ENCODE data around the gene WDR59. TPM values are rescaled to one million over a fixed set of nuclear protein-coding genes. Genes with fewer than 3 reads are reported as not detected.

Gene WDR59
- total RNA-seq, 2 donors from 2014 or later: 28.8 to 36.8 TPM

GRCh38 chr16:74939688-74940087 lies 45.2 kb downstream of the WDR59 start:
- H3K9me3 ChIP-seq: no peaks in the 10 kb centered on the region
- DNase-seq (ENCODE audit: low spot score) (no peak), ATAC-seq (ENCODE audit: insufficient number of reproducible peaks, low FRiP score, low read depth) (no peak)
- H3K4me1 ChIP-seq (ENCODE audit: control insufficient read depth in 1 of 2, low read depth in 2 of 2): no peaks in the 10 kb centered on the region
- H3K27ac ChIP-seq: no peak overlapping the region
- H3K4me3 ChIP-seq: no peak overlapping the region
- peaks cover 29% of the 10 kb centered on the region for H3K36me3 ChIP-seq
- H3K27me3 ChIP-seq (replicated peaks; ENCODE audit: insufficient read depth): no peaks in the 10 kb centered on the region
- no peak for TF ChIP-seq CTCF (IDR thresholded peaks at IDR 0.05)

GRCh38 chr16:74936902-74937560 lies 47.9 kb downstream of the WDR59 start:
- H3K36me3 ChIP-seq: peaks cover 19% of the 10 kb centered on the region
- ATAC-seq (ENCODE audit: insufficient number of reproducible peaks, low FRiP score, low read depth): no peak

GRCh38 chr16:74931445-74931844 lies 53.5 kb downstream of the WDR59 start:
- Histone ChIP-seq H3K4me3 (no peak overlapping the region), H3K4me1 (ENCODE audit: control insufficient read depth in 1 of 2, low read depth in 2 of 2) (no peaks in the 10 kb centered on the region), H3K36me3 (peaks cover 4% of the 10 kb centered on the region), H3K27me3 (replicated peaks; ENCODE audit: insufficient read depth) (no peaks in the 10 kb centered on the region), H3K9me3 (no peaks in the 10 kb centered on the region), H3K27ac (no peak overlapping the region)
- DNase-seq (ENCODE audit: low spot score): no peak
- no peak for ATAC-seq (ENCODE audit: insufficient number of reproducible peaks, low FRiP score, low read depth)
- no peak for TF ChIP-seq CTCF (IDR thresholded peaks at IDR 0.05)

More at GRCh38 chr16:74936902-74937560, 47.9 kb downstream of the WDR59 start:
- Histone ChIP-seq H3K4me1 (ENCODE audit: control insufficient read depth in 1 of 2, low read depth in 2 of 2) (no peaks in the 10 kb centered on the region), H3K27ac (no peak overlapping the region), H3K4me3 (no peak overlapping the region), H3K27me3 (replicated peaks; ENCODE audit: insufficient read depth) (no peaks in the 10 kb centered on the region), H3K9me3 (no peaks in the 10 kb centered on the region)
- DNase-seq (ENCODE audit: low spot score): no peak
- no peak for TF ChIP-seq CTCF (IDR thresholded peaks at IDR 0.05)

- no peaks in the 10 kb centered on the region for H3K36me3 ChIP-seq
- ATAC-seq (ENCODE audit: insufficient number of reproducible peaks, low FRiP score, low read depth): no peak
- H3K27ac ChIP-seq: no peak overlapping the region
- H3K4me3 ChIP-seq: no peak overlapping the region
- H3K4me1 ChIP-seq (ENCODE audit: control insufficient read depth in 1 of 2, low read depth in 2 of 2): no peaks in the 10 kb centered on the region
- H3K9me3 ChIP-seq: no peaks in the 10 kb centered on the region
- no peak for DNase-seq (ENCODE audit: low spot score)
- no peaks in the 10 kb centered on the region for H3K27me3 ChIP-seq (replicated peaks; ENCODE audit: insufficient read depth)
- no peak for TF ChIP-seq CTCF (IDR thresholded peaks at IDR 0.05)
These were observed 55.3 kb downstream of the WDR59 start for GRCh38 chr16:74929636-74930035.

GRCh38 chr16:74926805-74927204 lies 58.1 kb downstream of the WDR59 start:
- DNase-seq (ENCODE audit: low spot score): no peak
- H3K27me3 ChIP-seq (replicated peaks; ENCODE audit: insufficient read depth): no peaks in the 10 kb centered on the region
- peaks cover 1% of the 10 kb centered on the region for H3K36me3 ChIP-seq
- H3K4me3 ChIP-seq: no peak overlapping the region
- TF ChIP-seq CTCF (IDR thresholded peaks at IDR 0.05): no peak
- no peaks in the 10 kb centered on the region for H3K4me1 ChIP-seq (ENCODE audit: control insufficient read depth in 1 of 2, low read depth in 2 of 2)
- ATAC-seq (ENCODE audit: insufficient number of reproducible peaks, low FRiP score, low read depth): no peak
- no peak overlapping the region for H3K27ac ChIP-seq
- no peaks in the 10 kb centered on the region for H3K9me3 ChIP-seq
